NCI-H510A (cell line): ENCODE results near the gene STMP1.

ENCODE experiments used
- DNase-seq: peaks from one replicate; lab custom pipeline; 2025; lab: John Stamatoyannopoulos, UW

The STMP1 gene

DNA sequence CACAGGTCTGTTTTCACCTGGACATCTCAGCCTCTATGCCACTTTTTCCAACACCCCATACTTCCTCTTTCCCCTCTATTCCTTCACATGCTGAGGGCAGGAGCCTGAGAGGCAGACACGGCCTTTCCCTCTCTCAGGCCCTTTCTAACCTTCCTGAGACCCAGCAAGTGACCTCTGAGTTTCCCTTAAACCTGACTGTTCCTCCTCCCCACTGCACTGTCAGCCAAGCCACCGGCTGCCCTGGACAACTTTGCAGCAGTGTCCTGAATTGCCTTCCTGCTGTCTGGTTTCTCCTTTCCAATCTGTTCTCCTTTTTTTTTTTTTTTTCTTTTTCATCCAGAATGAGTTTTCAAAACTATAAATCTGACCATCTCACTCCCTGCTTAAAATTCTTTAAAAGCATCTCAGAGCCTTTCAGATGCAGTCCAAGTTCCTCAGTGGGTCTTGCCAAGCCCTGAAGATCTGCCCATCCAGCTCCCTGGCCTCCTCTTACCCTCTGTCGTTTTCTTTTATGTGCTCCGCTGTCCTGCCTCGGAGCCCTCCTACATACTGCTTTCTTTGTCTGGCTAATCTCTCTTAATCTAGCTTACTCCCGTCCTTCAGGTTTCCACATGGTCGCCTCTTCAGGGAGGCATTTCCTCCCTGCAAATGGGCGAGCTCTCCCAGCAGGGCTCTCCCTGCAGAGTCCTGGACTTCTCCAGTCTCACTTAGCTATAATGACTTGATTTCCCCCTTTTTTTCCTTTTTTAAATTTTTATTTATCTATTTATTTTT is 35.1 kb downstream of the STMP1 start:
- DNase-seq, result no peak

DNA sequence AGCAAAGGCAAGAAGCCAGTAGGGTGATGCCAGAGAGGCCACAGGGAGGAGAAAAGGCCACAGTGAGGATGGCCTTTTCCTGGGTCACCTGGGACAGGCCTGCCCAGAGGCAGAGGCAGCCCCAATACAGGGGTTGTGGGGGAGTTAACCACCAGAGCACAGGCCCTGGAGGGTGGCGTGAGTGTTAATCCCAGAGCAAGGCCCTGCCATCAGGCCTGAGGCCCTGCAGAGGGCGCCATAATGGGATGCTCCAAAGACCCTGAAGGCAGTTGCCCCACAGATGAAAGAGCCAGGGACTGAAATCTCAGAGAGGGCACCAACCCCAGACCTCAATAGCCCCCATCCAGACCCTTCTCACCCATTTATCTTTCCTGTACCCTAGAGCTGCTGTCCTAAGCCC is 41.8 kb downstream of the STMP1 start:
- DNase-seq, result no peak

DNA sequence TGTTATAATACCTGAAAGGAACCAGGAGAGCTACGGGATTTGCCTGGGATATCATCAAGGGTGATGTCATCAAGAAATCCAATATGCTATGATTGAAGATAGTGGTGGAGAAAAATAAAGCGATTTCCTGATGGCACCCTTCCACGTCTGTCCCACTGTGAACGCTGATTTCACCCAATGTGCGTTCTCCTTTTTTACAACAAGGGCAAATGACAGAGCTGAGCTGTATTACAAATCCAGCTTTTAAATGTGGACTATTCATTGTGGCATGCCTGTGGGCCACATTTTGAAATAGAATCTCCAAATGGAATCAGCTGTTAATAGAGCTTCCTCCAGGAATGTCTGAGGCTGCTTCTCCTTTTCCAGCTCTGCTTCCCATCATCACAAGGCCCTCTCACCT is 42.4 kb downstream of the STMP1 start:
- no peak for DNase-seq

DNA sequence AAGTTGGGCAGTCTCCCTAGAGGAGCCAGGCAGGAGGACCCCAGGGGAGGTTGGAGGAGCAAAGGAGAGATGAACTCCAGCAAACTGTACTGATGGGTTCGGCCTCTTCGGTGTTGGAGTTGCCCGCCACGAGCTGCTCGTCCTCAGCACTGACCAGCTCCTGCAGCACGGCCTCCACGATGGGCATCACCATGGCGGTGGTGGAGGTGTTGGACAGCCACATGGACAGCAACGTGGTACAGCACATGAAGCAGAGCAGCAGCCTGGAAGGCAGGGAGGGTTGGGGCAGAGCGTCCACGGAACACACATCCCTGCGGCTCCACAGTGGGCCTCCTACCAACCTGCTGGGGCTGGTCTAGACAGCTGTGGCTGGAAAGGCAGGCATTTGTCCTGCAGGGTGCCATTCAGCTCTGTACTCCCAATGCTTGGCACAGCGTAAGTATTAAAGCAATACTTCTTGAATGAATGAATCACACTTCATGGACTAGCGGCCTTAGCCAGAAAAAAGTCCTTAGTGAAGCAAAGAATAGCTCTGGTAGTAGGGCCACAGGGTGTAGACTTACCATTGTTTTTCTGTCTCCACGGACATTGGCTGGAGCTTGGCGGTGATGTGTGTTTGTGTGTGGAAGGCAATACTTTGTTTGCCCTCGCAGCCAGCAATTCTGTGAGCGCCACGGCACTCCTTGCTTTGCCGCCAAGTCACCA is 43.9 kb downstream of the STMP1 start:
- no peak for DNase-seq

DNA sequence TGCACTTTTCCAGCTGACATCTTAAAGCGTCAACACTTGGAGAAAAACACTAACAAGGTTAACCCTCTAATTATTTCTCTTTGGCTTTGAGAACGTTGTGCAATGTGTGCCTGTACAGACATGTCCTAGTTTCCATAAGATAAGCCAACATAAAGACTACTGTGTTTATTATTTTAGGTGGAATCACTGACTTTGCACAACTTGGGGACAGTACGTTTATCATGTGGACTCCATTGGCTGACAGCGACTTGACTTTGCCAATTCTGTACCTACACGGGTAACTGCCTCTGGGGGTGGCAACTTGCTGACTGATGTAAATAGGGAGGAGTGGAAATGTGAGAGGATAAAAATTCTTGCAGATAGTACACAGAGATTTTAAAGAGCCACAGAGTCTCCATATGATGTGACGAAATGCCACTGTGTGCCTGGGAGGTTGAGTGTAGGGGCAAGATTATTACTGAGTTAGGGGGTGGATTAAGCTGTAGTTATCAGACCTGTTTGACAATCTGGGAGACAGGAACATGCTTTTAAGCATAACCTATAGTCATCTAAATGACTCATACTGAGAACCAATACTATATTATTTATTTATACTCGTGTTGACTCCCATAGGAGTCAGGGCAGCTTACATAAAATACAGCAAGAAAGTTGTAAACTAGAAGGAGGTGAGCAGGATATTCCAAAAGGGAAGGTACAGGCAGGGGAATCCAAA is 44.7 kb downstream of the STMP1 start:
- no peak for DNase-seq

DNA sequence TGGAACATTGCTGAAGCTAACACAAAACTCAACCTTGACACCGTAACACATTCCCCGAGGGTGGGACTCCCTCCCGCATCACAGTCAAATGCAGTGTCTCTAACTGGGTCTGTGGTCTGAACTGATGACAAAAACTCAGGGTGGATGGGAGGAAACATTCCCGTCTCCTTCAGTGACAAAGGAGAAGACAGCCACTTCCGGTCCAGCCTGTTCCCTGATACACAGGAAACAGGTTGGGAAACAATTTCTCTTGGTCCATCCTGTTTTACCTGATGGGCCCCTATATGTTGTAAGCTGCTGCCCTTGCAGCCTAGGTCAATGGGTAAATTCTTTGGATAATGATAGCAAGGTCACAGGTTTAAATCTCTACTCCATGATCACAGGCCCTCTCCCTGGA is 45.3 kb downstream of the STMP1 start:
- no peak for DNase-seq

DNA sequence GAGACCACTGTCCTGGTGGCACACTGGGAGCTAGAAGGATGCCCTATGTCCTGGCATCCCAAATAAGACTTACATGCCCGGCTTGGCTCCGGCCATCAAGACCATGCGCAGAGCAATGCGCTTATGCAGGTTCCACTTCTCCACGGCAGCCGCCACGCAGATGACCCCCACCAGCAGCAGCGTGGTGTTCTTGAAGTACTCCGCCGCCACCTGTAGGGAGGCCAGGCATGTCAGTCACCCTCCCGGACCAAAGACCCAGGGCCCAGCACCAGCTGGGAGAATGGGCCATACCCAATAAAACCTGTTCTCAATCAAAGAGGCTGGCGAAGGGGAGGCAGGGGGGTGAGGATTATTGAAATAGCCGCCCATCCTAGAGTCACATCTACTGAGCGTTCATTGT is 45.7 kb downstream of the STMP1 start:
- DNase-seq, result no peak

DNA sequence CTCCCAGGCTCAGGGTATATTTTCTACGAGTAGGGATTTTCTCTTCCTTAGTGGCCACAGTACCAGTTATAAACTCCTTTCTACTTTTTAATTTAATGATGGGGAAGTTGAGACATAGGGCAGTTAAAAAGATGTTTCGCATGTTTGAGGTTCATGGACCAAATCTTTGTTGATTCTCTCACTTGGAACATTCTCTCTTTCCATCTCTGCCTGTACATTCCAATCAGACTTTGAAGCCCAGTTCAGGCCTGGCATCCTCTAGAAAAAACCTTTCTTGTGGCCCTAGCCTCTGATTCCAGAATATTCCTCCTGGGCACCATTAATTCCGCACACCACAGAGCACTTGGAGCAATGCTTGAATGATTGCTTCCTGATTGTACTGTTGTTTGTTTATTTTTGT is 47.2 kb downstream of the STMP1 start:
- DNase-seq, result no peak

DNA sequence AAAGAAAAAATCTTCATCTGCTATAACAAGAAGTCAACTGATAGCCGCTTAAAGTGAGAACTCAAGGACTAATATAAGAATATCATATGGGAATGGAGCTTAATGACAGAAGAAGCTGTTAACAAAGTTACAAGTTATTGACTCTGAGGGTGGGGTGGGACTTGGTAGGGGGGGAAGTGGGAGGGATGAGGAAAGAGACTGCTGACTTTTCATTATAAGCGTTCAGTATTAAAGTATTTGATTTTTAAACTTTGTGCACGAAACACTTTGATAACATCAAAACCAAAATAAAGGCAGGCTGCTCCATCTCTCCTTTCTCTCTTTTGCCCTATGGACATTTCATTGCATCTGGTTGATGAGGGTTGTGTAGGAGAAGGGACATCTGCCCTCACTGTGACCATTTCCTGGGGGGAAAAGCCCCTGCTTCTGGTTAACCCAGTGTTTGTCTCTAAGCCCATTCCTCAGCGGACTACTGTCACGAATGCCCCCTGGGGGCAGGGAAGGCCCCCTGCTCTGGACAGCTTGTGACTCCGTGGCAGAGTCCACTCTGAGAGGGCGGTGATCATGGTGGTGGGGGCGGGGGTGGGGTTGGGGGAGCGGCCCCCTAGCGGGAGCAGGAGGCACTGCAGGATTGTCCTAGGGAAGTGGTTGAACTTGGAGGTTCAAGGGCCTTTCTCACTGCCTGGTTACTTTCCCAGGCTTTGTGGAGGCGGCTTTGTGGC is 48.3 kb downstream of the STMP1 start:
- DNase-seq, result no peak

DNA sequence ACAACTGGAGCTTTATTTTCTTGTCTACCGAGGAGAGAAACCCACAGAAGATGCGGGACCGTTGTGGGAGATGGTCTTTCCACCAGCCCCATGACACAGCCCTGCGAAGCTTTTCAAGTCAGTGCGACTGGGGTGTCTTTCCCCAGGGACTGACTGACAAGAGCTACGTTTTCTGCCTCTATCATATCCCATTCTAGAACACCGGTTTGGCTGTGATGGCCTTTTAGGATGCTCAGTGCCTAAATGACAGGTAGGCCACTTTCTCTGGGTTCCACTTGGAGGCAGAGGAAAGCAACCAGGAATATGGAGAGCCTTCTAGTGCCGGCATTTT is 48.8 kb downstream of the STMP1 start:
- DNase-seq, result no peak

DNA sequence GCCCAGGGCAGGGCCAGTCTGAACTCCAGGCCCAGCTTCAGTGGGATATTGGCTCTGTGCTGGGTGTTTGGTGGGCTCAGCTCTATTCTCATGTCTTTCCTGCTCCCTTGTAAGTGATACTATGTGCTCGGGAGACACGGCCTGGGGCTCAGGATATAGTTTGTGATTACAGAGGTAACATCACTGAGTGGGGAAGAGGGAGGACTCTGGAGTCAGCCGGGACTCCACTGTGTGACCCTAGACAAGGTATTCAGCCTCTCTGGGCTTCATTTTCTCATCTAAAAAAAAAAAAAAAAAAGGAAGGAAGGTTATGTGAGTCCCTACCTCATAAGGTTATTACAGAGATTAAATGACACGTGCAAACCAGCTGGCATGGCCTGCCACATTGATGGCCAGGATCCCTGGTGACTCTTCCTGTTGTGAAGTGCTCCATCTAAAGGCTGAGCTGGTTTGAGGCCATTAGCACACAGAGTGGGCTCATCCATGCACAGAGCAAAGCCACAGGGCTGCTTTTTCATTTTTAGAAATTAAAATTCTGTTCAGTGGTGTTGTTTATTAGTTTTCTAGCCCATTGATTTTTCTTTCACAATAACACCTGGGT is 50.0 kb downstream of the STMP1 start:
- no peak for DNase-seq

DNA sequence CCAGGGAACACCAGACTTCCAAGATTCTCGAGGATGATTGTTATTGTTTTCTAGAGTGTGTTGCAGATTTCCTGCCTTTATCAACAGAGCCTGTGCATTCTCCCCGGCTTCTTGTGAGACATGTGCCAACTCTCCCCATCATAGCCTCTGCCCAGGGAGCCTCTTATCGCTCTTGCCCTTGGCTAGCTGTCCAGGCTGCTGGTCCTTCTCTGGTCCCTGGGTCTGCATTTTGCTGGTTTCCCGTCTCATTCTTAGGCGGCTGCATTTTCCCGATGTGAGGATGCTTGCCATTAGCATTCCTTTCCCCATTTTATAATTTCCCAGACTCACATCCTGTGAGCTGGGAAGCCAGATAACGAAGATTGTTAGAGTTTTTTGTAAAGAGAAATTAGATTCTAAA is 50.5 kb downstream of the STMP1 start:
- DNase-seq, result no peak

DNA sequence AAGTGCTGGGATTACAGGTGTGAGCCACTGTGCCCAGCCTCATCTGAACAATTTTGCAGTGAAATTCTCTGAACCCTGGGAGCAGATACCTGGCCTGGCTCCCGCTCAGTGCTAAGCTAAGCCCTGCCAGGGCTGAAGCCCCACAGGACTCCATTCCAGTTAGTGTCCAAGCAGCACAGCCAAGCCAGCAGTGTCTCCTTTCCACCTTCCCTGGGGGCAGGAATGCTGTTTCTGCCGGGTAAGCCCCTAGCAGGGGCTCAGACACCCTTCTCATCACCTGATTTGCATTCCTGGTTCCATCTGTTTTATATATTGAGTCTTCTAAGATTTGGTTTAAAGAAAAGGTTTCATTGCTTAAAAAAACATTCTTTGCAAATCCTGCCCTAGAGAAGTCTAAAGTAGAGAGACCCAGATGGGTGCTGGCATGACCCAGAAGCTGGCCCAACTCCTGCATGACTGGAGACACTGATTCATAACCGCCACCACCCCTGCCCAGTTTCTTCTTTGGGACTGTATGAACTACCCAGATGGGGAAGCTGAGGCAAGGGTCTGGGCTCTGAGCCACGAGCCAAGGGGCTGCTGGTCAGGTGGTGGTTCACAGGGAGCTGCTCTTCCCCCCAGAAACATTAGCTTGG is 51.6 kb downstream of the STMP1 start:
- DNase-seq, result no peak

DNA sequence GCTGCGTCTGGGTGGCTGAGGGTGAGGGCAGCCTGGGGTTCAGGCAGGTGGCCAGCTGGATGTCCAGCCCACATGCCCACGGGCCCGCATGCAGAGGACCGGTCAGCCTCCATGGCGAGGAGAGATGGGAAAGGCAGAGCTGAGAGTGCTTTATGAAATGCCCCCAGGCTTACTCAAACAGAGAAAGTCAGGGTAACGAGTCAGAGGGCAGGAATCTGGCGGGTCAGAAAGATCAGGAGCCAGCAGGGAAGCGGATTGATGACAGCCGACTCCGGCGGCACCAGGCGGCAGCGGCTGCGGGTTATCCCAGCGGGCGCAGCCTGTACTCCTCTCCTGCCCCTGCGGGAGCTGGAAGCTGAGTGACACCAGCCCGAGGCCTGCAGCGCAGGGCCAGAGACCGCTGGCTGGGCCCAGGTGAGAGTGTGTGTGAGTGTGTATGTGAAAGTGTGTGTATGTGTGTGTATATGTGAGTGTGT is 52.3 kb downstream of the STMP1 start:
- DNase-seq, result no peak

DNA sequence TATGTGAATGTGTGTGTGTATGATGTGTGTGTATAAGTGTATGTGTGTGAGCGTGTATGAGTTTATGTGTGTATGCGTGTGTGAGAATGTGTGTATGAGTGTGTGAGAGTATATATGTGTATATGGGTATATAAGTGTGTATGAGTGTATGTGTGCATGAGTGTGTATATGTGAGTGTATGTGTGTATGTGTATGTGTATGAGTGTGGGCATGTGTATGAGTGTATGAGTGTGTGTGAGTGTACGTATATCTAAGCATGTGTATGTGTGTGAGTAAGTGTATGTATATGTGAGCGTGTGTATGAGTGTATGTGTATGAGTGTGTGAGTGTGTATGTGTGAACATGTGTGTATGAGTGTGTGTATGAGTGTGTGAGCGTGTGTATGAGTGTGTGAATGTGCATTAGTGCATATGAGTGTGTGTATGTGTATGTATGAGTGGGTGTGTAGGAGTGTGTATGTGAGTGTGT is 52.8 kb downstream of the STMP1 start:
- no peak for DNase-seq

DNA sequence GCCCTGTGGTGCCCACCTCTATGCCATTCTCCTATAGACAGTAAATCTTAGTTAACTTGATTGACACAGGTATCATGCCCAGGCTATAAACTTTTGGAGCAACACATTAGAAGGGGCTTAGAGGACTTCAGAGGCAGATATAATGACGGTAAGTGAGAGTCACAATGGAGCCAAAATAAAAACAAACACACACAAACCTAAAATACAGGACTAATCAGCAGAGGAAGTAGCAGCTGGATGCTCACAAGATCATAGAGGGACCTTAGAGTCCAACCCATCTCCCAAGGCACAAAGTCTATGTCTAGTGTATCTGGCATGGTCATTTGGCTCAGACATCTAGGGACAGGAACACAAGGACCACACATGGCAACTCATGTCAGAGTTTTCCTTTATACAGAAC is 53.4 kb downstream of the STMP1 start:
- no peak for DNase-seq

DNA sequence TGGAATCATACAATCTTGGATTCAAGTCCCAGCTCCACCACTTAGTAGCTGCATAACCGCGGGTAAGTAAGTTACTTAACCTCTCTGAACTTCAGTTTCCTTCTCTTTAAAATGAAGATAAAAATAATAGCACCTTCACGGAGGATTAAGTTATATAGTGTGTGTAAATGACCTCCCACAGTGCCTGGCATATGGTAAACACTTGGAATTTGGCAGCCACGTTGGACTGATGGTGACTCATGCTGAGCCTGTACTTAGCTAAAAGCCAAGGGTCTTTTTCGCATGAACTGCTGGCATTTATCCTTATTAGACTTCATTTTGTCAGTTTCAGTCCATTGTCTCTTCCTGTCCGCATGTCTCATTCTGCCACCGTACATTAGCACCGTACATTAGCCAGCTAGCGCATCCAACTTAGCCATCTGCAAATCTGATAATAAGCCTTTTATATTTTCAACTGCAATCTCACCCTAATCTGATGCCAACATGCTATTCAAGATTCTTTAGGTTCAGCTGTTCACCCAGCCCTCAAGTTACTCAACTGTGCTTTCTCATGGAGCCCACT is 54.4 kb downstream of the STMP1 start:
- no peak for DNase-seq

DNA sequence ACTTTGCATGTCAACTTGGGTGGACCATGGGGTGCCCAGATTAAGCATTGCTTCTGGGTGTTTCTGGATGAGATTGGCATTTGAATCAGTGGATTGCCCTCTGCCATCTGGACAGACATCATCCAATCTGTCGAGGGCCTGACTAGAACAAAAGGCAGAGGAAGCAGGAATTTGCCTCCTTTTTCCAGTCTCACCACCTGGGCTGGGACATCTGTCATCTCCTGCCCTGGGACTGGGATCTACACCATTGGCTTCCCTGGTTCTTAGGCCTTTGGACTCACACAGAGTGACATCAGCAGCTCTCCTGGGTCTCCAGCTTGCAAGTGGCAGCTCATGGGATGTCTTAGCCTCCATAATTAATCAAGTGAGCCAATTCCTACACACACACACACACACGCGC is 55.4 kb downstream of the STMP1 start:
- no peak for DNase-seq

DNA sequence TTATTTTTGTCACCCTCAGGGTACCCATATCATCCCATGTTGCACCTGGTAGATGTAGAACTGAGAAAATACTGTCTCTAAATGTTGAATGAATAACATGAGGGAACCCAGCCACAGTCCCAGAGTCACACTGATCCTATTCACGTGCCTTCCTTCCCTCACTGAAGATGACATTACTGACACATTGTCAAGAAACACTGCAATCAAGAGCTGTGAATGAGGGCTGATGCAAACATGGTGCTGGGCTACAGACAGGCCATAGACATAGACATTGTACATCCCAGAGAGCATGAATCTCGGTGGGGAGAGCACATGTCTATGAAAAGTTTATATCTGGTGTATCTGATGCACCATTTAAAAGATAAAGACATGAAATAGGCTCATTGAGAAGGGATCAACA is 55.9 kb downstream of the STMP1 start:
- no peak for DNase-seq

DNA sequence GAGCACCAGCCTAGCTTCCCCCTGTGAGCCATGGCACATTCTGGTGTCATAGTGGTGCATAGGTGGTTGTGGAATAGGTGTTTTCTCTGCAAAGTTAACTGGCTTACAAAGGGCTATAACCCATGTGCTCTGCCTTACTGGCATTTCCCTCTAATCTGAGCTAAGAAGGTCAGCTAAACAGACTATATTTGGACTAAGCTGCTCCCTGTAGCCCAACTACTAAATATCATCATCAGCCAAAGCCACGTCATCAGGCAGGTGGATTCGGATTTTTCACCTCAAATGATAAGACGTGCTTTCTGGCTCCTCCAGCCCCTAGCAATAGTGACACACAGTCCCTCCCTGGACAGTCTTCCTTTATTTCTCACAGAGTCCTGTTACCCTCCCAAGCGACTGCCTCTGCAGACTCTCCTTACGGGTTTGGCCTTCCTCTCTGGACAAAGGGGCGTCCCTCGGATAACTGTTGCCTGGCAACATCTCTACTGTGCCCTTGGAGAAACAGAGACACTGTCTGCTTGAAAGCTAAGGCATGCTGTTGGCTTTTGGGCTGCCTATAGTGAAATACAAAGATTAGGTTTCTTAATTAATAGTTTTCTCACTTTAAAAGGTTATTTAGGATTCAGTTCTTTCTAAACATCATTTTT is 56.6 kb downstream of the STMP1 start:
- DNase-seq, result no peak

DNA sequence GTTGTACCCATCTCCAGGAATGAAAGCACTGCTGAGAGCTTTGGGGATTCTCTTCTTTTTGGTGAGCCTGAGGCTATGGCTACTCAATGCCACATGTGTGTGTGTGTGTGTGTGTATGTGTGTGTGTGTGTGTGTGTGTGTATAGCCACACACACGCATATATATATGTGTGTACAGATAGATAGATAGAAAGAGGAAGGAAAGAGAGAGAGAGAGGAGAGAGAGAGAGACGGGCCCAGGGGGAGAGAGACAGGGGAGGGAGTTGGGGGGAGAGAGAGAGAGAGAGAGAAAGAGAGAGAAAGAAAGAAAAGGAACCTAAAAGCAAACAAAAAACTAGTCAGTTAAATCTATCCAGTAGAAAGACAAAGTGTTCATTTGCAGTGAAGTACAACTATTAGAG is 57.4 kb downstream of the STMP1 start:
- no peak for DNase-seq
